ENCODE measurements around the gene CCNG2. TPM values are rescaled to one million over a fixed set of nuclear protein-coding genes. Genes with fewer than 3 reads are reported as not detected.

Gene CCNG2
- total RNA-seq, 1 experiment from 2014 or later = 9.2 TPM

- TF ChIP-seq CTCF (conservative IDR thresholded peaks at IDR 0.05; ENCODE audit: low read depth, low read length) (peak; percentile 69), EZH2 (IDR thresholded peaks at IDR 0.05; ENCODE audit: borderline replicate concordance, low read depth, low read length, poor library complexity, severe bottlenecking) (no peak)
Observed at GRCh38 chr4:77203380-77204197, 46.6 kb downstream of the CCNG2 start.

GRCh38 chr4:77204621-77205020 lies 47.6 kb downstream of the CCNG2 start:
- no peak overlapping the region for H3K4me3 ChIP-seq (ENCODE audit: low read depth, low read length, poor library complexity, severe bottlenecking)
- H3K4me1 ChIP-seq (ENCODE audit: insufficient read depth, low read length, poor library complexity, severe bottlenecking) = no peaks in the 10 kb centered on the region
- no peaks in the 10 kb centered on the region for H3K27me3 ChIP-seq (replicated peaks; ENCODE audit: insufficient read depth, low read depth, low read length, poor library complexity)
- H3K36me3 ChIP-seq (ENCODE audit: insufficient read depth, low read length, poor library complexity, severe bottlenecking) = no peaks in the 10 kb centered on the region
- CTCF ChIA-PET = no interaction called here
- H3K27ac ChIP-seq (ENCODE audit: low read depth, low read length, poor library complexity, severe bottlenecking) = no peak overlapping the region
- no TSS peak for BruUV-seq (replicated peaks)
- no peak for DNase-seq (ENCODE audit: low spot score)
- POLR2A ChIA-PET (ENCODE audit: low non-redundant PET) = no interaction called here
- intact Hi-C loops (cut with micrococcal nuclease; ENCODE audit: unreplicated experiment) = loop anchor here (5.0 kb wide), 2 partner anchors 692 to 772 kb away; no protein-coding TSS in a partner anchor
- no peaks in the 10 kb centered on the region for H3K9me3 ChIP-seq (ENCODE audit: low read depth, low read length, poor library complexity, severe bottlenecking)
- TF ChIP-seq CTCF (conservative IDR thresholded peaks at IDR 0.05; ENCODE audit: low read depth, low read length) = no peak
- no peak for TF ChIP-seq EZH2 (IDR thresholded peaks at IDR 0.05; ENCODE audit: borderline replicate concordance, low read depth, low read length, poor library complexity, severe bottlenecking)

More at GRCh38 chr4:77203380-77204197, 46.6 kb downstream of the CCNG2 start:
- POLR2A ChIA-PET (ENCODE audit: low non-redundant PET) = interaction anchor here (0.5 kb wide), 1 partner anchor 460 kb away, joined by 3 read pairs; no protein-coding TSS in a partner anchor
- Histone ChIP-seq H3K9me3 (ENCODE audit: low read depth, low read length, poor library complexity, severe bottlenecking) (no peaks in the 10 kb centered on the region), H3K27me3 (replicated peaks; ENCODE audit: insufficient read depth, low read depth, low read length, poor library complexity) (no peaks in the 10 kb centered on the region), H3K4me3 (ENCODE audit: low read depth, low read length, poor library complexity, severe bottlenecking) (no peak overlapping the region), H3K4me1 (ENCODE audit: insufficient read depth, low read length, poor library complexity, severe bottlenecking) (no peaks in the 10 kb centered on the region), H3K27ac (ENCODE audit: low read depth, low read length, poor library complexity, severe bottlenecking) (no peak overlapping the region), H3K36me3 (ENCODE audit: insufficient read depth, low read length, poor library complexity, severe bottlenecking) (no peaks in the 10 kb centered on the region)
- BruUV-seq (replicated peaks) = no TSS peak
- DNase-seq (ENCODE audit: low spot score) = peak; percentile 74
- CTCF ChIA-PET = interaction anchor here (0.9 to 1.4 kb wide), 4 partner anchors 10 to 161 kb away, joined by 3 to 8 read pairs (median 6); no protein-coding TSS in a partner anchor
- intact Hi-C loops (cut with micrococcal nuclease; ENCODE audit: unreplicated experiment) = loop anchor here (2.0 to 5.0 kb wide), 4 partner anchors 109 to 771 kb away; no protein-coding TSS in a partner anchor

GRCh38 chr4:77209012-77209411 lies 52.0 kb downstream of the CCNG2 start:
- no TSS peak for BruUV-seq (replicated peaks)
- intact Hi-C loops (cut with micrococcal nuclease; ENCODE audit: unreplicated experiment) = no loop called here
- no peaks in the 10 kb centered on the region for H3K27me3 ChIP-seq (replicated peaks; ENCODE audit: insufficient read depth, low read depth, low read length, poor library complexity)

More at GRCh38 chr4:77209012-77209411, 52.0 kb downstream of the CCNG2 start:
- Histone ChIP-seq H3K4me1 (ENCODE audit: insufficient read depth, low read length, poor library complexity, severe bottlenecking) (no peaks in the 10 kb centered on the region), H3K9me3 (ENCODE audit: low read depth, low read length, poor library complexity, severe bottlenecking) (no peaks in the 10 kb centered on the region), H3K27ac (ENCODE audit: low read depth, low read length, poor library complexity, severe bottlenecking) (no peak overlapping the region), H3K36me3 (ENCODE audit: insufficient read depth, low read length, poor library complexity, severe bottlenecking) (no peaks in the 10 kb centered on the region), H3K4me3 (ENCODE audit: low read depth, low read length, poor library complexity, severe bottlenecking) (no peak overlapping the region)
- DNase-seq (ENCODE audit: low spot score) = no peak
- ChIA-PET CTCF (no interaction called here), POLR2A (ENCODE audit: low non-redundant PET) (no interaction called here)
- TF ChIP-seq EZH2 (IDR thresholded peaks at IDR 0.05; ENCODE audit: borderline replicate concordance, low read depth, low read length, poor library complexity, severe bottlenecking) (no peak), CTCF (conservative IDR thresholded peaks at IDR 0.05; ENCODE audit: low read depth, low read length) (no peak)
